ENCODE data around the gene COG8. TPM values are rescaled to one million over a fixed set of nuclear protein-coding genes. Genes with fewer than 3 reads are reported as not detected.
"Not testable (repeated sequence)": the region's sequence is repeated elsewhere in the genome, so short reads cannot be mapped to it uniquely, and the experiment has no call there.

COG8 gene
- total and polyA plus RNA-seq, 7 donors: 9.6 to 57.6 (median 32.2) TPM

DNA sequence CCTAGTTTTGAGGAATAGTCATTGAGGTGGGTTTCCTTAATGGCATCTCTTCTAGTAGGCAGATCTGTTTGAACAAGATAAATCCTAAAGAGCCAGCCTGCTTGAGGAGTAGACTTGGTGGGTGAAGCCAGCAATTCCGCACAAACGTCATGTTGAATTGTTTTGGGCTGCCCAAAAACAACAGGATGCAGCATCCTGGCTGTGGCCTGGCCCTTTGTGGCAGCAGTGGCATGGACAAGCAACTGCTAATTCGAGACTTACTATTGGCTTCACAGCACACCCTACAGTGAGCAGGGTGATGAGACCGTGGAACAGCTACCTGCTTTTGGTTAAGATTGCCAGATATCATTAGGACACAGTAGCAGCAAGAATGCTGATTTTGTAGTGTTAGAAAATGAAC is 37.5 kb downstream of the COG8 start:
- DNase-seq: no peak
- no peak for TF ChIP-seq POLR2AphosphoS5 (IDR thresholded peaks at IDR 0.05)
- TF ChIP-seq, protein P1, sequence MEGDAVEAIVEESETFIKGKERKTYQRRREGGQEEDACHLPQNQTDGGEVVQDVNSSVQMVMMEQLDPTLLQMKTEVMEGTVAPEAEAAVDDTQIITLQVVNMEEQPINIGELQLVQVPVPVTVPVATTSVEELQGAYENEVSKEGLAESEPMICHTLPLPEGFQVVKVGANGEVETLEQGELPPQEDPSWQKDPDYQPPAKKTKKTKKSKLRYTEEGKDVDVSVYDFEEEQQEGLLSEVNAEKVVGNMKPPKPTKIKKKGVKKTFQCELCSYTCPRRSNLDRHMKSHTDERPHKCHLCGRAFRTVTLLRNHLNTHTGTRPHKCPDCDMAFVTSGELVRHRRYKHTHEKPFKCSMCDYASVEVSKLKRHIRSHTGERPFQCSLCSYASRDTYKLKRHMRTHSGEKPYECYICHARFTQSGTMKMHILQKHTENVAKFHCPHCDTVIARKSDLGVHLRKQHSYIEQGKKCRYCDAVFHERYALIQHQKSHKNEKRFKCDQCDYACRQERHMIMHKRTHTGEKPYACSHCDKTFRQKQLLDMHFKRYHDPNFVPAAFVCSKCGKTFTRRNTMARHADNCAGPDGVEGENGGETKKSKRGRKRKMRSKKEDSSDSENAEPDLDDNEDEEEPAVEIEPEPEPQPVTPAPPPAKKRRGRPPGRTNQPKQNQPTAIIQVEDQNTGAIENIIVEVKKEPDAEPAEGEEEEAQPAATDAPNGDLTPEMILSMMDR (IDR thresholded peaks at IDR 0.05): no peak
- no peak for TF ChIP-seq POLR2A (IDR thresholded peaks at IDR 0.05)
- TF ChIP-seq EP300 (IDR thresholded peaks at IDR 0.05): no peak
- Histone ChIP-seq H3K27me3 (no peaks in the 10 kb centered on the region), H3K4me1 (no peaks in the 10 kb centered on the region), H3K27ac (no peak overlapping the region), H3K4me3 (no peak overlapping the region), H3K9me3 (no peaks in the 10 kb centered on the region), H3K36me3 (peaks cover 0 to 52% (median 6%) of the 10 kb centered on the region in 4 donors)
- intact Hi-C loops (cut with DNase I): no loop called here
- 94 to 97% methylated on average over 4 of the region's 4 CpGs for WGBS, 2 donors

DNA sequence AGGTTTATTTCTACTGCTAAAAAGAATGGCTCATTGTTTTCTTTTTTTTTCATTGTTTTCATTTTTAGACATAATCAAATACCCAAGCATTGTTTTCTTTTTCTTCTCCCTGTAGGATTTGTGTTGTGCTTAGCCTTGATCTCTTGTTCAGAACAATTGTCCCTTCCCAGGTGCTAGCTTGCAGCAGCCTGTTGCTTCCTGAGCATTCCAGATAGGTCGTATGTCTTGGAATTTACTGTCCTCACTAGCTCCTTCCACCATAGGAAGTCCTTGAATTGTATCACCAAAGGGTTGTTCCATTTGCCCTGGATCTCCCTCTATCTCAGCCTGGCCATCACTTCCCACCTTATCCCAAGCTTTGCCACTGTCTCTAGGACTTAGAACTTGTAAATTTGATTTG is 38.2 kb downstream of the COG8 start:
- H3K4me3 ChIP-seq: no peak overlapping the region
- 61 to 71% methylated on average over 1 of the region's 1 CpG for WGBS, 2 donors
- peaks cover 0 to 52% (median 6%) of the 10 kb centered on the region in 4 donors for H3K36me3 ChIP-seq
- no peak overlapping the region for H3K27ac ChIP-seq
- no peak for DNase-seq
- TF ChIP-seq POLR2A (IDR thresholded peaks at IDR 0.05): no peak
- TF ChIP-seq, protein P1 (IDR thresholded peaks at IDR 0.05): no peak
- no peak for TF ChIP-seq POLR2AphosphoS5 (IDR thresholded peaks at IDR 0.05)
- no peak for TF ChIP-seq EP300 (IDR thresholded peaks at IDR 0.05)
- H3K27me3 ChIP-seq: no peaks in the 10 kb centered on the region
- H3K9me3 ChIP-seq: no peaks in the 10 kb centered on the region
- no peaks in the 10 kb centered on the region for H3K4me1 ChIP-seq
- intact Hi-C loops (cut with DNase I): no loop called here

DNA sequence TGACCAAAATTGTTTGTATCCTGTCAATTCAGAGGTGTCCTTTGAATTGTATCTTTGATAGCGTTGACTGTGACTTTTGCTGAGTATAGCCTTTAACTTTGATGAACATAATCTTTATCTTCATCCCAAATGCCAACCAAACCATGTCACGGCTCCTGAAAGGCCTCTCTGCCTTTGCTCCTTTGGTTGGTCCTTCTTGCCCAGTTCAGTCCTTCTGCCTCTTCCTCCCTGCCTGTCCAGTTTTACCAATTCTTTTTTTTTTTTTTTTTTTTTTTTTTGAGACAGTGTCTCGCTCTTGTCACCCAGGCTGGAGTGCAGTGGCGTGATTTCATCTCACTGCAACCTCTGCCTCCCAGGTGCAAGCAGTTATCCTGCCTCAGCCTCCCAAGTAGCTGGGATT is 41.1 kb downstream of the COG8 start:
- no peaks in the 10 kb centered on the region for H3K9me3 ChIP-seq
- WGBS, 2 donors: 97 to 100% methylated on average over 4 of the region's 4 CpGs
- no peak overlapping the region for H3K27ac ChIP-seq
- no peaks in the 10 kb centered on the region for H3K4me1 ChIP-seq
- DNase-seq: no peak
- no peak overlapping the region for H3K4me3 ChIP-seq
- intact Hi-C loops (cut with DNase I): no loop called here
- no peaks in the 10 kb centered on the region for H3K27me3 ChIP-seq
- no peak for TF ChIP-seq POLR2A (IDR thresholded peaks at IDR 0.05)
- no peak for TF ChIP-seq POLR2AphosphoS5 (IDR thresholded peaks at IDR 0.05)
- TF ChIP-seq EP300 (IDR thresholded peaks at IDR 0.05): no peak
- TF ChIP-seq, protein P1 (IDR thresholded peaks at IDR 0.05): no peak
- peaks cover 0 to 42% (median 6%) of the 10 kb centered on the region in 4 donors for H3K36me3 ChIP-seq

DNA sequence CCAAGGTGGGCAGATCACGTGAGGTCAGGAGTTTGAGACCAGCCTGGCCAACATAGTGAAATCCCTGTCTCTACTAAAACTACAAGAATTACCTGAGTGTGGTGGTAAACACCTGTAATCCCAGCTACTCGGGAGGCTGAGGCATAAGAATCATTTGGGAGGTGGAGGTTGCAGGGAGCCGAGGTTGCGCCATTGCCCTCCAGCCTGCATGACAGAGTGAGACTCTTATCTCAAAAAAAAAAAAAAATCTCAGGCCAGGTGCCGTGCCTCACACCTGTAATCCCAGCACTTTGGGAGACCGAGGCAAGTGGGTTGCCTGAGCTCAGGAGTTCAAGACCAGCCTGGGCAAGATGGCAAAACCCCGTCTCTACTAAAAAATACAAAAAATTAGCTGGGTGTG is 42.6 kb downstream of the COG8 start:
- H3K27me3 ChIP-seq; intact Hi-C loops (cut with DNase I); H3K4me1 ChIP-seq; H3K27ac ChIP-seq; H3K9me3 ChIP-seq; H3K4me3 ChIP-seq; DNase-seq: not testable (repeated sequence)
- peaks cover 0 to 30% (median 6%) of the 10 kb centered on the region in 4 donors for H3K36me3 ChIP-seq
- WGBS, 2 donors: 98 to 99% methylated on average over 7 of the region's 7 CpGs

DNA sequence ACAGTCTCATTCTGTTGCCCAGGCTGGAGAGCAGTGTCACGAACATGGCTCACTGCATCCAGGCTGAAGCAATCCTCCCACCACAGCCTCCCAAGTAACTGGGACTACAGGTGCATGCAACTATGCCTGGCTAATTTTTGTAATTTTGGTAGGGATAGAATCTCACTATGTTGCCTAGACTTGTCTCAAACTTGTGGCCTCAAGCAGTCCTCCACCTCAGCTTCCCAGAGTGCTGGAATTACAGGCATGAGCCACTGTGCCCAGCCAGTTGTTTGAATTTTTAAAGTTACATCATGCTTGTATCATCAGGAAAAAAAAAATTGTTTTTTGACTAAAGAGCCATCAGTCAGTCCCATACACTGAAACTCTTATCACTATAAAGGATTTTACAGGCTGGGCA is 45.3 kb downstream of the COG8 start:
- Histone ChIP-seq H3K27me3 (no peaks in the 10 kb centered on the region), H3K27ac (no peak overlapping the region), H3K4me1 (no peaks in the 10 kb centered on the region), H3K9me3 (no peaks in the 10 kb centered on the region), H3K4me3 (no peak overlapping the region), H3K36me3 (peaks cover 0 to 11% (median 0%) of the 10 kb centered on the region in 4 donors)
- intact Hi-C loops (cut with DNase I): no loop called here
- 96 to 98% methylated on average over 1 of the region's 1 CpG for WGBS, 2 donors
- DNase-seq: no peak
- TF ChIP-seq POLR2A (IDR thresholded peaks at IDR 0.05) (no peak), EP300 (IDR thresholded peaks at IDR 0.05) (no peak), POLR2AphosphoS5 (IDR thresholded peaks at IDR 0.05) (no peak)
- TF ChIP-seq, protein P1 (IDR thresholded peaks at IDR 0.05): no peak
